ENCODE data around the gene LRRC10B.

LRRC10B gene

DNA sequence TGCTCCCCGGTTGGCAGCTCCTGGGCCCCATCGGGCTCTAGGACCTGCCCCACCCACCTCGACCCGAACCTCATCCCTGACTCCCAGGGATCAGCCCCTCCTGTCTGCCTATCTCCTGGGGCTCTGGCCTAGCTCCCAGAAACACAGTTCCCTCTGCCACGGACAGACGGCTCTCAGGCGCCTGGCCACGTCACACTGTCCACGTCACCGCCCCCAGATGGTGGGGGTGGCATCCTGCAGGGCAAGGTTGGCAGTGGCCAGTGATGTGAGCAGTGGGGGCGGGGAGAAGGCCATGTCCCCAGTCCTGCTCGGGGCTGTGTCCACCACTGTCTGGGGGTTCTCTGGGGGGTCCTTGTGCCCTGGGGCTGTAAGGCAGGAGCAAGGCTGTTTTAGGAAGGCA is 43.1 kb downstream of the LRRC10B start:
- H3K4me3 ChIP-seq (replicated peaks; ENCODE audit: low read depth, low read length) = no peak overlapping the region
- DNase-seq (ENCODE audit: extremely low read depth, low read depth) = no peak
- TF ChIP-seq, protein P1, sequence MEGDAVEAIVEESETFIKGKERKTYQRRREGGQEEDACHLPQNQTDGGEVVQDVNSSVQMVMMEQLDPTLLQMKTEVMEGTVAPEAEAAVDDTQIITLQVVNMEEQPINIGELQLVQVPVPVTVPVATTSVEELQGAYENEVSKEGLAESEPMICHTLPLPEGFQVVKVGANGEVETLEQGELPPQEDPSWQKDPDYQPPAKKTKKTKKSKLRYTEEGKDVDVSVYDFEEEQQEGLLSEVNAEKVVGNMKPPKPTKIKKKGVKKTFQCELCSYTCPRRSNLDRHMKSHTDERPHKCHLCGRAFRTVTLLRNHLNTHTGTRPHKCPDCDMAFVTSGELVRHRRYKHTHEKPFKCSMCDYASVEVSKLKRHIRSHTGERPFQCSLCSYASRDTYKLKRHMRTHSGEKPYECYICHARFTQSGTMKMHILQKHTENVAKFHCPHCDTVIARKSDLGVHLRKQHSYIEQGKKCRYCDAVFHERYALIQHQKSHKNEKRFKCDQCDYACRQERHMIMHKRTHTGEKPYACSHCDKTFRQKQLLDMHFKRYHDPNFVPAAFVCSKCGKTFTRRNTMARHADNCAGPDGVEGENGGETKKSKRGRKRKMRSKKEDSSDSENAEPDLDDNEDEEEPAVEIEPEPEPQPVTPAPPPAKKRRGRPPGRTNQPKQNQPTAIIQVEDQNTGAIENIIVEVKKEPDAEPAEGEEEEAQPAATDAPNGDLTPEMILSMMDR (IDR thresholded peaks at IDR 0.05; ENCODE audit: low read depth, low read length, missing control alignments) = no peak

DNA sequence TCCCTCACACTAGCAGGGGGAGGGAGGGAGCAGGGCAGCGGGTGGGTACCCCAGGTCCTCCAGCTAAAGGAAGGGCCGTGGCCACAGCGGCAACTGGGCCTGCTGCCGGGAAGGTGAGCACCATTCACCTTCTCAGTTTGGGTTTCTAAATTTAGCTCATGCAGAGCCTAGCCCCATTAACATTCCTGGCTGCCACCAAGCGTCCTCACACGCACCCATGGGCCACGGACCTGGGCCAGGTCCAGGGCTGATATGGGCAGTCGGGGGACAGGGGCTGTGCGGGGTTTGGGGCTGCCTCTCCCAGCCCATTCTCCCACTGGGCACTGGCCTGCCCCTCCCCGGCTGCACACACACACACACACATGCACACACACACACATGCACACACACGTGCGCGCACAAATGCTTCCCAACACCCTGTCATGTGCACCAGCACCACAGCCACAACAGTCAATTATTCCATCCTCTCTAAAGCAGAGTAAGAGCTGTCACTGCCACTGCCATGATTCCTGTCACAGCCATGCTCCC is 43.6 kb downstream of the LRRC10B start:
- DNase-seq (ENCODE audit: extremely low read depth, low read depth) = no peak
- TF ChIP-seq, protein P1 (IDR thresholded peaks at IDR 0.05; ENCODE audit: low read depth, low read length, missing control alignments) = no peak
- H3K4me3 ChIP-seq (replicated peaks; ENCODE audit: low read depth, low read length) = no peak overlapping the region

DNA sequence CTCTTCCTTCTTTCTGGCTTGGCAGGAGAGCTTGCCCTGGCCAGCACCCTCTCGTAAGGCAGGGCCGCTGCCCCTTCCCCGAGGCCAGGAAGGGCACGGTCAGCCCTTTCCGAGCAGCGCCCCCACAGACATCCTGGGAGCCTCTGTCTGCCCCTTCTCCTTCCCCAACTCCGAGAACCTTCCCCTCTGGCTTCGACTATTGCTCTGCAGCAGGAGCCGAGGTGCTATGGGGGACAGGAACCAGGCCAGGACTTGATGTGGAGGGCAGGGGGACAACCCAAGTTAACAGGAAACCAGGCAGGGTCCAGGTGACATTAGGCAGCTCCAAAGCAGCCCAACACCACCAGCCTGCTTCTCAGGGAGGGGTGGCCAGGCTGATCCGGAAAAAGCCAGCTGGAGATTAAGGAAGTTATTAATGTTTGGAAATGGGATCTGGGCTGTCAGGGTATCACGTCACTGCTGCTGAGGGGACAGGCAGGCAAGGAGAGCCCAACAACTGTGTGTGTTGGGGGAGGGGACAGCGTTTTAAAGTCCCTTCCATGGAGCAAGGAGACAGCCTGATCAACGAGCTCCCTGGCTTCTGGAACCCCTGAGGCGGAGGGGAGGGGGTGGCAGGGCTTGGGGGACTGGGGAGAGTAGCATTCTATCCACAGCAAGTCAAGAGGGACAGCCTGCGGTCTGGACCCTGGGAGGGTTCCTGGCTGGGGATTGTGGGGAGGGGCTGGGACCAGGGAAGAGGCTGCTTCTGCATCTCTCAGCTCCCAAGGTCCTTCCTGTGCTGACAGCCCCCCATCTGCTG is 45.0 kb downstream of the LRRC10B start:
- H3K4me3 ChIP-seq (replicated peaks; ENCODE audit: low read depth, low read length) = no peak overlapping the region
- TF ChIP-seq, protein P1 (IDR thresholded peaks at IDR 0.05; ENCODE audit: low read depth, low read length, missing control alignments) = no peak
- DNase-seq (ENCODE audit: extremely low read depth, low read depth) = no peak

DNA sequence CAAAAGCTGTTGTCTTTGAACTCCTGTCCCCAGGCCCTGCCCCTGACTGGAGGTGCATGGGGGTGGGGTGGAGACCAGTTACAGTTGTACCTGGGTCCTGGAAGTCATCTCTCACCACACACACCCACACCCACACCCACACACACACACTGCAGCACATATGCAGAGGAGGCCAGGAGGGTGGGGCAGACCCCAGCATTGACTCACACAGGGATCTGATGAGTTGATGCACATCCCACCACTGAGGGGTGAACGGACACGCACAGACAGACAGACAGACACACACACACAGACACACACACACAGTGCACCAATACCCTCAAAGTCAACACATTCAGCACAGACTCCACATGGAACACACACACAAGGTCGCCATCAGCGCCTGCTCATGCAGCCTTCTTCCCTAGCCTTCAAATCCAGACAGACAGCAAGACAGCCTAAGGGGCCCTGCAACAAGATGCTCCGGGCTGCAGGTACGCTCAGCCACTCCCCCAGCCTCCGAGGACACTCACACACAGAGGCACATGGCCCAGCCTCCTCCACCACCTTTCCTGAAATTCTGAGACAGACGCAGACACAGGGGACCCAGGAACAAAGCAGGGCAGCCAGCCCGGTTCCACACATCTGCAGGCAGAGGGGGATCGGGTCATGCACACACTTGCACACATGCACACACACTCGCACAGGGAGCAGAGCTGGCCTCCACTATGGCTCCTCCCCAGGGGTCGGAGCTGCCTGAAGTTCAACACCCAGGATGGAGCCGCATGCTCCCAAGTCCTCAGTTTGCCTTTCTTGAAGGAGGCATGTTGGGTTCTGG is 45.8 kb downstream of the LRRC10B start:
- TF ChIP-seq, protein P1 (IDR thresholded peaks at IDR 0.05; ENCODE audit: low read depth, low read length, missing control alignments) = no peak
- no peak for DNase-seq (ENCODE audit: extremely low read depth, low read depth)
- H3K4me3 ChIP-seq (replicated peaks; ENCODE audit: low read depth, low read length) = no peak overlapping the region

DNA sequence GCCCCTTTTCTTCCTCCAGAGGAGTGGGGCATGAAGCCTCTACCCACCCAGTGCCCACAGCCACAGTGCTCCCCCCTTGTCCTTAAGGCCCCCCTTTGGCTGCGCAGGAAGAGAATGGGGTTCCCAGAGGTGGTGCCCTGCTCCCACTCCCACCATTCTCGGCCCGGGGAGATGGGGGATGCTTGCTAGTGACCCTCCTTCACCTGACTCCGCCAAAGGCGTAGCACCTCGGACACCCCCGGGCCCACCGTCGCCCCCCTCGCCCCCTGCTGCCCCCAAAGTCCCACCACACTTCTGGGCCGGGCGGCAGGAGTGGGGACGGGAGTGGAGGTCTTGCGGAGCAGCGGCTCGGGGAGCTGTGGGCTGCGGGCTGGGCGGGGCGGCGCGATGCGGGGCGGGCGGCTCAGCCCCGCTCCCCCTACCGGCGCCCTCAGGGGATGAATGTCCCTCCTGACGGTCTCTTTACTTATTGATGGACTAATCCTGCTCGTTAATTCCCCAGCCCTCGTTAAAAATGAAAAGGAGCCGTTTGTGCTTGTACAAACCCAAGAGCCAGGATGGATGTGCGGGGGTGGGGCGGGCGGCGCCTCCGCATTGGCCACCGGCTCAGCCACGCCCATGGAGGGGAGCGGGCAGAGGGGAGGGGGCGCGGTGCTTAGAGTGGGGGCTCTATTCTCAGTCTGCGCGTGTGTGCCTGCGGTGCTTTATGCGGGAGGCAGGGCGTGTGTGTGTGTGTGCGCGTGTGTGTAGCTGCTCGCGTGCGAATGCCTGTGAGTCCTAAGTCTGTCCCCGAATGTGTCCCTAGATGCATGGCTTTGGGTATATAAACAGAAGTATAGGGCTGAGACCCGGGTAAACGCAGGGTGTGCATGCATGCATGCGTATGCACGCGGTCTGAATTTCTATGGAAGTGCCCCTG is 46.8 kb downstream of the LRRC10B start:
- DNase-seq (ENCODE audit: extremely low read depth, low read depth) = no peak
- TF ChIP-seq, protein P1 (IDR thresholded peaks at IDR 0.05; ENCODE audit: low read depth, low read length, missing control alignments) = peak; percentile 34
- H3K4me3 ChIP-seq (replicated peaks; ENCODE audit: low read depth, low read length) = no peak overlapping the region

DNA sequence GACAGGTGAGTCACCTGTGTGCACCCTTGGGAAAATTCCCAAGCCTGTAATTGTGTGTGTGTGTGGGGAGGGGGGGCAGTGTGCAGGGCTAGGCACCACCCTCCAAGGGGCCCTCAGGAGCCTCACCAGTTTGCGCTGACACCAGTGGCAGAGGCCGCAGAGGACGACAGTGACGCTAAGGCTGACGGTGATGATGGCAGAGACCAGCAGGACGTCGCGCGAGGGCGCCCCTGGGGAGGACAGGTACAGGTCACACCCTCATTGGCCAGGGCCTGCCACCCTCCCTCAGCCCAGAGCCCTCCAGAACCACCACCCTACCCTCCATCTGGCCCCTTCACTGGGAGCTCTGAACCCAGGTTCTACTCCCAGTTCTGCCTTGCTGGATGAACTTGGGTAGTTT is 47.4 kb downstream of the LRRC10B start:
- H3K4me3 ChIP-seq (replicated peaks; ENCODE audit: low read depth, low read length) = no peak overlapping the region

More for the DNA sequence above, 47.4 kb downstream of the LRRC10B start:
- DNase-seq (ENCODE audit: extremely low read depth, low read depth) = no peak
- TF ChIP-seq, protein P1 (IDR thresholded peaks at IDR 0.05; ENCODE audit: low read depth, low read length, missing control alignments) = no peak
